Sciatic nerve (tissue), 2 donors: ENCODE results near the gene MAL. TPM values are rescaled to one million over a fixed set of nuclear protein-coding genes. Genes with fewer than 3 reads are reported as not detected.
"Not testable (repeated sequence)": the region's sequence is repeated elsewhere in the genome, so short reads cannot be mapped to it uniquely, and the experiment has no call there.

Source experiments
- ATAC-seq: fragments of 200-7000 bp; cut with Tn5 transposase; one replicate; pipeline ENCODE4 v1.9.1; 2020; ENCODE audit warnings: mild to moderate bottlenecking, moderate library complexity
- DNase-seq: peaks from one replicate; pipeline ENCODE4 v3.0.0-alpha.2; 2020; ENCODE audit warnings: low spot score
- intact Hi-C: fragments of 100-400 bp; cut with DNase I; formaldehyde crosslinking; loops from one replicate; pipeline ENCODE4 v1.14.2; 2022
- total RNA-seq: library from RNA; stranded (reverse); fragmentation: NEBNext Ultra II Directional; extraction: Animal tissue kit (Norgen Biotek cat#: 25700); gene quantifications from one replicate; pipeline ENCODE4 v1.2.1, GENCODE V29; 2021
- donor health status: DM: no; HTN: no; CAD: no.
- donor health status: DM: no; HTN: no; CAD: no.

Gene MAL
- total RNA-seq, 1 donor from 2014 or later = 241 TPM

DNA sequence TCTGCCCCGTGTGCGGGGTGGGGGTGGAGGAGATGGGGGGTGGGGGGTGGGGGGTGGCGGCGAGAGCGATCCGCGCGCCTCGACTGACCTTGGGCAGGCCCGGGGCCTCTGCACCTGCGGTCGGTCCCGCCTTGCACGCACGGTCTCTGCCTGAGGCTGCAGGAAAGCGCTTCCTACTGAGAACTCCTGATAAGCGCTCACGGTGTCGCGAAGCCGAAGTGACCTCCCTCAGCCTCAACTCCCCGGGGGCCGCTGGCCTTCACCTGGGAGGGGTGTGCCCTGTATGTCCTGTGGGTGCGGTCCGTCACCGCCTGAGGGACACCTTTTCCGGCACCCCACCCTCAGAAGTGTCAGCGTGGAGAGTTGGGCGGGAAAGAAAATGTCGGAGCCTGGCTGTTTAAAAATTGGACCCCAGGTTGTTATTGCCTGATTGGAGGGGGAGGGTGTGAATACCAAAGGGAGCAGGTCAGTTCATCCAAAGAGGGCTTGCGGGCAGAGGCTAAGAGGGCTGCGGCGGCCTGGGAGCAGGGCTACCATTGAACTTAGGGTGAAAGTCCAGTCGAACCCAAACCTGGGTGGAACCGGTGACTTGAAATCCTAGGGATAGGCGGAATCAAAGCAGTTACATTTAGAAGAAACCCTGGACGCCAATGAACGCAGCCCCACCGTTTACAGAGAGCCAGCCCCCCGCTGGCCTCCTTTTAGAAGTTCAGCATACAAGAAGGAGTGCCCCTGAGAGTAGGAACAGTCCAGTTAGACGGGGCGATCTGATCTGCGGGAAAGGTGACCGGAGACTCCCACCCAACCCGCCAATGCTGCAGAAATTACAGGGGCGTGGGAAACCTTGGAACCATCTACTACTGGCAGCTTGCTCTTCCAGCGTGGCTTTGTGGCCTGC is 1.2 kb downstream of the MAL start:
- intact Hi-C loops = loop anchor here (10.0 kb wide), 1 partner anchor 48 kb away; no protein-coding TSS in a partner anchor
- no peak for ATAC-seq
- DNase-seq = no peak

DNA sequence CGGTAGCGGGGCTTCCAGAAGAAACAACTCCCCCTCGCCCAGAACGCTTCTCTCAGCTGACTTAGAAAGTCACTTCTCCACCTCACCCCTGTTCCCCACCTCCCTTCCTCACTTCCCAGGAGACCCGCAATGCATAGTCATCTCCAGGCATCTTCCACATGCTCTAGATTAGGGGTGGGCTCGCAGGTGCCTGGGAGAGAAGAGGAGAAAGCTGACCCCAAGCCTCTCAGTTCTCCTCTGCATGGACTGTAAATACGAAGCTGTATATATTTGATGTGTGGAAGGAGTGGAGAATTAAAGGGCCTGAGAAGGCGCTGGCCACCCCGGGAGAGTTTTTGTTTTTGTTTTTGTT is 1.8 kb downstream of the MAL start:
- ATAC-seq (no peak), DNase-seq (no peak)
- intact Hi-C loops = loop anchor here (10.0 kb wide), 1 partner anchor 47 kb away; no protein-coding TSS in a partner anchor

DNA sequence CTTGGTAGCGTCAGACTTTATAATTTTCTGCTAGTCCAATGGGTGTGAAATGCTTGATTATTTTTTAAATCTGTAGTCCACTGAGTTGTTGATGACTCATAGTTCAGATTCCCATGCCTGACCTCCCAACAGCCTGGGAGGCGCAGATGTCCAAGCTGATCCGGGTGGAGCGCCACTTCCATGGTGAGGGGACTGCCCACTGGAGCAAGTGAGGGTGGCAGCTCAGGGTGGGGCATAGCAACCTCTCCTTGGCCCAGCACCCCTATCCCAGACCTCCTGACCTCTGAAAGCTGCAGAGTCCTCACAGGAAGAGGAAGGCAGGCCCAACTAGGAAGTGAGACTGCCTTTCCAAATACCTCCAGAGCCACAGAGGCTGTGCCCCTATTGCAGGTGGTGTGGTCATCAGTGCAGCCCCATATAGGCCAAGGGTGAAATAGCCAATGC is 4.4 kb downstream of the MAL start:
- intact Hi-C loops = loop anchor here (10.0 kb wide), 1 partner anchor 45 kb away; no protein-coding TSS in a partner anchor
- ATAC-seq (no peak), DNase-seq (no peak)

DNA sequence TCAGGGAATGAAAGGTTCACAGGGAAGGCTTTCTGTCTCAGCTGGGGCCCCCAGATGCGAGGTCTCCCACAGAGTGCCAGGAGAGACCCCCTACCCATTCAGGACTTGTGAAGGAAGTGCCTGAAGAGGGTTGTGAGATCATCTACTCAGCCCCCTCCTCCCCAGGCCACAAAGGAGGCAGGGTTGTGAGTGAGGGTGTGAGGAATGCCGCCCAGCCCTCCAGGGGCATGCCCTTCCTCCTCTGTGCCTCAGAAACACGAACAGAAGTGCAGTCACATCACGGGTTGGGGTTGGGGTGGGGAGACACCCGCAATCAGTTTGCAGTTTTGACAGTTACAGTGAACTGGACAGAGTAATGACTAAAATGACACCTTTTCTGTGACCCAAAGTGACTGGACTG is 5.0 kb downstream of the MAL start:
- DNase-seq (no peak), ATAC-seq (no peak)
- intact Hi-C loops = no loop called here

DNA sequence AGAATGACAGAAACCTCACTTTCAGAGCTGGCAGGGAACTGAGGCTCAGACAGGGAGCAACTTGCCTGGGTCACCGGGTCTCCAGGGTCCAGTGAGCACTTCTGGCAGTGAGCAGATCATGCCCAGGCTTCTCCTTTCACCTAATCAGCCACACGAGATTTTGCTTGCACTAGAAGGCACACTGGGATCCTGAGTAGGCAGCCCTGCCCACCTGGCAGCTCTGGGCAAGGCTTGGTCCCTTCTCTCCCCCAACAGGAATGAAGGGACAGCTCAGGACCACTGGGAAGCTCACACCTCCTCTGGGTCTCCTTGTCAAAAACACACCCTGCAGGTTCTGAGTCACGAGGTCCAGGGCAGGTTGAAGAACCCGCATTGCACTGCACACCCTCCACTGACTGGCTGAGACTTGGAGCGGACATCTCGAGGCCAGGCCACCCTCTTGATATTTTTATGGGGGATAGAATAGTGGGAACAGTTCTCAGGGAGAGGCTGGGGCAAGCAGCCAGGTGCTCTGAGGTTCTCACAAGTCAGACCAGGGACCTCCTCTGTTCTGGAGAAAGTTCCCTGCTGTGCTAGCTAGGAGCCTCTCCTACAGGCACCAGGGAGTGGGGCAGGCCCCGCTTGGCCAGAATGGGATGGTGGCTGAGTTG is 5.7 kb downstream of the MAL start:
- no peak for DNase-seq
- ATAC-seq = no peak
- intact Hi-C loops = no loop called here

DNA sequence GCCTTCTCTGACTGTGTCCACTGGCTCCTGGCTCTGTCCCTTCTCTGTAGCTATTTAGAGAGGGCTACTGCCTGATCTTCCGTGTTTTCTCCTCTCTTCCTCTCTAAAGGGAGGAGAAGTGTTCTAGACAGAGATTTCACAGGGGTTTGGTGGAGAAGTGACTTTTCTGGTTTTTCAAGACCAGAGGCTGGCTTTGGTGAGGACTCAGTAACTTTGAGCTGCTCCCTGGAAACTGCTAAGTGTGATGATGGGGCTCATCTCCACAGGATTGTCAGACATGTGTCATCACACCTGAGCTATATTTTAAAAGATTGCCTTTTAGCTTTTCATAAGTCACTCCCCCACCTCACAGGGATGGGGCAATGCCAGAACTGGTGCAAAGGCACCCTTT is 6.2 kb downstream of the MAL start:
- no peak for ATAC-seq
- intact Hi-C loops = no loop called here

DNA sequence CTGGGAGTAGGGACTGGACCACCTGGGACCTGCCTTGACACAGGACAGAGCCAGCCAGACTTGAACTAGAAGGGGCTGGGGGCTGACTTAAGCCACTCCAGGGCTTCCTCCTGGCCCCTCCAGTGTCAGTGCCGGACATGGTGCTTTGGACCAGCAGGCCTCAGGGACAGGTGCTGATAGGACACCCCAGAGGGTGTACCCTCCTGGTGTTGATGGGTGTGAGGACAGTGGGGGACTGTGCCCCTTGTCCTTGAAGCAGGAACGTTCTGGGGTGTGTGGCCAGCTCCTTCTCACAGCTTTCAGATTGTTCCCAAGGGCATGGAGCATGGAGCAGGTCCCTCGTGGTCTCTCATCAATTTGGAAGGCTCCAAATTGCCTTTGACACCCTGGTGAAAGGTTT is 6.8 kb downstream of the MAL start:
- ATAC-seq = no peak
- DNase-seq = no peak
- intact Hi-C loops = no loop called here

More for the DNA sequence above, 6.2 kb downstream of the MAL start:
- no peak for DNase-seq

DNA sequence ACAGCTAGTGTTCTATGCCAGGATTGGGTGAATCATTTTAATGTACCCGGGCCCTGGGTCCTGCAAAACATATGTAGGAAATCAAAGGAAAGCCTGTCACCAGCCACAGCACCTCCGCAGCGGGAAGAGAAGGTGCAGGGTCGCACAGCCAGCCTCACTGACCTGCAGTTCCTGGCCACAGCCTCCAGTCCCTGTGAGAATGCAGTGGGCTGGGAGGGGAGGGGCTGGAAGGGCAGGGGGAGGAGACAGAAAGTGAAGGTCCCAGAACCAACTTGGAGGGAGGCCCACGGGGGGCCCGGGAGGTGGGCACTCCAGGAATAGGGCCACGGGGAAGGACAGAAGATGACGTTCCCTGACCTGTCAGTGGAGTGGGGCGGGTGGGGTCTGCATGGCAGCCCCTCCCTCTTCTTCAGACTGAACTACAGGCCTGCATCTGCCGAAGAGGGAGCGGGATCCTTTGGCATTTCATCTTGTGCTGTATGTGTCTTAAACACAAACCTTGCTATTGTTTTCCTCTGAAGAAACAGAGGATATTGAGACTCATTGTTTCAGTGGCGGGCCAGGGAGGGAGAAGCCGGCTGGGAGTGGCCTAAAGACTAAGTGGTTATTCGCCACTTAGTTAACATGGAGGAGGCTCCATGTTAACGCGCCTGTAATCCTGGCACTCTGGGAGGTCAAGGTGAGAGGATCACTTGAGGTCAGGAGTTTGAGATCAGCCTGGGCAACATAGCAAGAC is 7.5 kb downstream of the MAL start:
- peak; percentile 14 for ATAC-seq
- DNase-seq = no peak

DNA sequence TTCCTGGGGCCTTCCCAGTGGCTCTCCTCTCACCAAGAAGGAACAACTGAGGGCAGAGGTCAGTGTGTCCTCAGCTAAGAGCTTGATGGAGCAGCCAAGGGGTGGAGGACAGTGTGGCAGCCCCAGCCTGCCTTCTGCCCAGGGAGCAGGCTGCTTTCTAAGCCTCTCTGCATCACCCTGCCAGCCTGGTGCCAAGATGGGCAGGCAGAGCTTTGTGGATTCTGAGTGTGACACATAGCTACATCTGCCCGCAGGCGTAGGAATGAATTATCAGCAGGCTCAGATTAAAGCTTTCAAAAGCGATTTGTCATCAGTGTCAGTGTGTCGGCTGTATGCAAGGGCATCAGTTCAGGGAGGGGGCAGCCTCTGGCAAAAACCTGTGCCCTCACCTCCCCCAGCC is 8.7 kb downstream of the MAL start:
- intact Hi-C loops = no loop called here
- no peak for DNase-seq
- no peak for ATAC-seq

More for the DNA sequence above, 7.5 kb downstream of the MAL start:
- intact Hi-C loops = no loop called here

DNA sequence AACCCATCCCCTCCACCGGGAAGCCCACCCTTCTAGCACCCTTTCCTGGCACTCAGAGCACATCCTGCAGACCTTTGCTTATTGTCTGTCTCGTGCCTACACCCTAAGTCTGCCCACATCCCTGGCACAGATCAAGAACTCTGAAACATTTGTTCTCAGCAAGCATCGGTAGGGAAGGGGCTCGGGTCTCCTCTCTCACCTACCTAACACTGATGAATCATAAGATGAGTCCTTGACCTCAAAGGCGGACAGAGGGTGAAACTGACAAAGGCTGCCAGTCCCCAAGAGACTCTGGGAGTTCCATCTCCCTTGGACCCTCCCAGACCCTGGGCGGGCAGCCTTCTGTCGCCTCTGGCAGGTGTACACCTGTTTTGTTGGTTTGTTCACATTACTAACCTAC is 9.3 kb downstream of the MAL start:
- intact Hi-C loops = no loop called here
- no peak for DNase-seq
- no peak for ATAC-seq

DNA sequence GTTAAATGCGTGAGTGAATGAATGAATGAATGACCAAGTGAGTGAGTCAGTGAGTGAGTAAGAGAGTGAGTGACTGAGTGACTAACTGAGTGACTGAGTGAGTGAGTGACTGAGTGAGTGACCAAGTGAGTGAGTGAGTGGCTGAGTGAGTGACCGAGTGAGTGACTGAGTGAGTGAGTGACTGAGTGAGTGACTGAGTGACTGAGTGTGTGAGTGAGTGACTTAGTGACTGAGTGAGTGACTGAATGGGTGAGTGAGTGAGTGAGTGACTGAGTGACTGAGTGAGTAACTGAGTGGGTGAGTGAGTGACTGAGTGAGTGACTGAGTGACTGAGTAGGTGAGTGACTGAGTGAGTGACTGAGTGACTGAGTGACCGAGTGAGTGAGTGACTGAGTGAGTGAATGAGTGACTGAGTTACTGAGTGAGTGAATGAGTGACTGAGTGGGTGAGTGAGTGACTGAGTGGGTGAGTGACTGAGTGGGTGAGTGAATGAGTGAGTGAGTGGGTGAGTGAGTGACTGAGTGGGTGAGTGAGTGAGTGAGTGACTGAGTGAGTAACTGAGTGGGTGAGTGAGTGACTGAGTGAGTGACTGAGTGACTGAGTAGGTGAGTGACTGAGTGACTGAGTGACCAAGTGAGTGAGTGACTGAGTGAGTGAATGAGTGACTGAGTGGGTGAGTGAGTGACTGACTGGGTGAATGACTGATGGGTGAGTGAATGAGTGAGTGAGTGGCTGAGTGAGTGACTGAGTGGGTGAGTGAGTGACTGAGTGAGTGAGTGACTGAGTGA is 11.3 kb downstream of the MAL start:
- intact Hi-C loops = no loop called here
- ATAC-seq = no peak
- no peak for DNase-seq

DNA sequence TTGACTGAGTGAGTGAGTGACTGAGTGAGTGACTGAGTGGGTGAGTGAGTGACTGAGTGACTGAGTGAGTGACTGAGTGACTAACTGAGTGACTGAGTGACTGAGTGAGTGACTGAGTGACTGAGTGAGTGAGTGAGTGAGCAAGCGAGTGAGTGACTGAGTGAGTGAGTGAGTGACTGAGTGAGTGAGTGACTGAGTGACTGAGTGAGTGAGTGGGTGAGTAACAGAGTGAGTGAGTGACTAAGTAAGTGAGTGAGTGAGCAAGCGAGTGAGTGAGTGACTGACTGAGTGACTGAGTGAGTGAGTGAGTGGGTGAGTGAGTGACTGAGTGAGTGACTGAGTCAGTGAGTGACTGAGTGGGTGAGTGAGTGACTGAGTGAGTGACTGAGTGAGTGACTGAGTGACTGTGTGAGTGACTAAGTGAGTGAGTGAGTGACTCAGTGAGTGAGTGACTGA is 11.9 kb downstream of the MAL start:
- no peak for ATAC-seq
- intact Hi-C loops = no loop called here
- no peak for DNase-seq

DNA sequence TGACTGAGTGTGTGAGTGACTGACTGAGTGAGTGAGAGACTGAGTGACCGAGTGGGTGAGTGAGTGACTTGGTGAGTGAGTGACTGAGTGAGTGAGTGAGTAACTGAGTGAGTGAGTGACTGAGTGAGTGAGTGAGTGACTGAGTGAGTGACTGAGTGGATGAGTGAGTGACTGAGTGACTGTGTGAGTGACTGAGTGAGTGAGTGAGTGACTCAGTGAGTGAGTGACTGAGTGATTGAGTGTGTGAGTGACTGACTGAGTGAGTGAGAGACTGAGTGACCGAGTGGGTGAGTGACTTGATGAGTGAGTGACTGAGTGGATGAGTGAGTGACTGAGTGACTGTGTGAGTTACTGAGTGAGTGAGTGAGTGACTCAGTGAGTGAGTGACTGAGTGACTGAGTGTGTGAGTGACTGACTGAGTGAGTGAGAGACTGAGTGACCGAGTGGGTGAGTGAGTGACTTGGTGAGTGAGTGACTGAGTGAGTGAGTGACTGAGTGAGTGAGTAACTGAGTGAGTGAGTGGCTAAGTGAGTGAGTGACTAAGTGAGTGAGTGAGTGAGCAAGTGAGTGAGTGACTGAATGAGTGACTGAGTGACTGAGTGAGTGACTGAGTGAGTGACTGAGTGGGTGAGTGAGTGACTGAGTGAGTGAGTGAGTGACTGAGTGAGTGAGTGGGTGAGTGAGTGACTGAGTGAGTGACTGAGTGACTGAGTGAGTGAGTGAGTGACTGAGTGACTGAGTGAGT is 12.5 kb downstream of the MAL start:
- DNase-seq, intact Hi-C loops, ATAC-seq: not testable (repeated sequence)

DNA sequence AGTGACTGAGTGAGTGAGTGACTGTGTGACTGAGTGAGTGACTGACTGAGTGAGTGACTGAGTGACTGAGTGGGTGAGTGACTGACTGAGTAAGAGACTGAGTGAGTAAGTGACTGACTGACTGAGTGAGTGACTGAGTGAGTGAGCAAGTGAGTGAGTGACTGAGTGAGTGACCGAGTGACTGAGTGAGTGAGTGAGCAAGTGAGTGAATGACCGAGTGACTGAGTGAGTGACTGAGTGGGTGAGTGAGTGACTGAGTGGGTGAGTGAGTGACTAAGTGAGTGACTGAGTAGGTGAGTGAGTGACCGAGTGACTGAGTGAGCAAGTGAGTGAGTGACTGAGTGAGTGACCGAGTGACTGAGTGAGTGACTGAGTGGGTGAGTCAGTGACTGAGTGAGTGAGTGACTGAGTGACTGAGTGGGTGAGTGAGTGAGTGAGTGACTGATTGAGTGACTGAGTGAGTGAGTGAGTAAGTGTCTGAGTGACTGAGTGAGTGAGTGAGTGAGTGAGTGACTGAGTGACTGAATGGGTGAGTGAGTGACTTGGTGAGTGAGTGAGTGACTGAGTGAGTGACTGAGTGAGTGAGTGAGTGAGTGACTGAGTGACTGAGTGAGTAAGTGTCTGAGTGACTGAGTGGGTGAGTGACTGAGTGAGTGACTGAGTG is 13.3 kb downstream of the MAL start:
- intact Hi-C loops = no loop called here
- DNase-seq (no peak), ATAC-seq (no peak)

DNA sequence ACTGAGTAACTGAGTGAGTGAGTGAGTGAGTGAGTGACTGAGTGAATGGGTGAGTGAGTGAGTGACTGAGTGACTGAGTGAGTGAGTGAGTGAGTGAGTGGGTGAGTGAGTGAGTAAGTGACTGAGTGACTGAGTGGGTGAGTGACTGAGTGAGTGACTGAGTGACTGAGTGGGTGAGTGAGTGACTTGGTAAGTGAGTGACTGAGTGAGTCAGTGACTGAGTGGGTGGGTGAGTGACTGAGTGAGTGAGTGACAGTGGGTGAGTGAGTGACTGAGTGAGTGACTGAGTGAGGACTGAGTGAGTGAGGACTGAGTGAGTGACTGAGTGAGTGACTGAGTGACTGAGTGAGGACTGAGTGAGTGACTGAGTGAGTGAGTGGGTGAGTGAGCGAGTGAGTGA is 13.9 kb downstream of the MAL start:
- DNase-seq (no peak), ATAC-seq (no peak)
- intact Hi-C loops = no loop called here

DNA sequence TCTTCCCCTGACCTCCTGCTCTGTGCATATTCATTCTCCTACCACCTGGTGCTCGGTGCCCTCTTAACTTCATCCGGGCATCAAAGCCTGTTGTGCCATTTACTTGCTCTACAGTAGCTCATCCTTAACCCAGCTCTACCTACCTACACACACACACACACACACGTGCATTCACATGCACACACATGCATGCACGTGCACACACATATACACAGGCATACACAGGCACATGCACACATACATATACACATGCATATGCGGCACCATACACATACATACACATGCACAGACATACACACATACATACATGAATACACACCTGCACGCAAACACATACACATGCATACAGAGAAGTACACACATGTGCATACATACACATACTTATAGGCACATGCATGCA is 14.5 kb downstream of the MAL start:
- DNase-seq (no peak), ATAC-seq (no peak)
- intact Hi-C loops = no loop called here

DNA sequence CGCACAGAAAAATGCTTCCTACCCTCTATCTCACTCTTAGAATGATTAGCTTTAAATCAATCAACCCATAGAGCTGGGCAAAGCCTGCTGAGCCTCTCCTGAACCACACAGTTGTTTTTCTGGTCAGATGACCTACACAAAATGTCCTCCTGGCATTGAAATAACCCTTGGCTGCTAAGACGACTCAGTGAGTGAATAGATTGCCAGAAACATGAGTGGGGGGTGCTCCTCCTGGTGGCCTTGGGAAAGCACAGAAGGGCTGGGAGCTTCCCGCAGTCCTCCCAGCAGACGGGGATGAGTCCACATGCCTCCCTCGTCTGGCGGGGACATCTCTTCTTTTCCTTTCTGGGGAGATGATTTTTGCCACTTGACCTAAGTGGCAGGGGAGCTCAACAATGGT is 14.9 kb downstream of the MAL start:
- intact Hi-C loops = no loop called here
- ATAC-seq (no peak), DNase-seq (no peak)
